Mucosa of stomach (tissue), 1 donor: ENCODE data around the gene INCA1.

Source experiments
- H3K27me3 ChIP-seq: one replicate; pipeline ENCODE4 v1.7.0; 2013; ENCODE audit warnings: mild to moderate bottlenecking, low read length; ENCODE audit not compliant: control insufficient read depth, insufficient read depth
- H3K36me3 ChIP-seq: one replicate; pipeline ENCODE4 v1.7.0; 2013; ENCODE audit warnings: low read length; ENCODE audit not compliant: control insufficient read depth, insufficient read depth
- H3K4me1 ChIP-seq: one replicate; pipeline ENCODE4 v1.7.0; 2013; ENCODE audit warnings: mild to moderate bottlenecking, low read length; ENCODE audit not compliant: control insufficient read depth, insufficient read depth
- H3K4me3 ChIP-seq: one replicate; pipeline ENCODE4 v1.7.0; 2013; ENCODE audit warnings: low read length
- H3K9ac ChIP-seq: one replicate; pipeline ENCODE4 v1.7.0; 2013; ENCODE audit warnings: mild to moderate bottlenecking, low read length, moderate library complexity
- H3K9me3 ChIP-seq: one replicate; pipeline ENCODE4 v1.7.0; 2013; ENCODE audit warnings: mild to moderate bottlenecking, low read length, moderate library complexity; ENCODE audit not compliant: control insufficient read depth
- donor health status: Pancreatic carcinoma.

INCA1 gene

GRCh38 chr17:4997302-4998026 is at the start of gene INCA1, which contains the start of gene KIF1C:
INCA1 (minus strand) TSS chr17:4997522; CDS start chr17:4994437, 3,085 bp downstream.
KIF1C (plus strand) TSS chr17:4997950; CDS start chr17:5000247, 2,297 bp downstream.
- peaks cover 10% of the 10 kb centered on the region for H3K36me3 ChIP-seq
- H3K9me3 ChIP-seq: no peaks in the 10 kb centered on the region
- peaks cover 27% of the 10 kb centered on the region for H3K4me1 ChIP-seq
- H3K27me3 ChIP-seq: no peaks in the 10 kb centered on the region
- H3K9ac ChIP-seq: peak within 1 kb of the TSS; percentile 87
- H3K4me3 ChIP-seq: peak within 1 kb of the TSS; percentile 90

- Histone ChIP-seq H3K27me3 (no peaks in the 10 kb centered on the region), H3K9ac (no peak overlapping the region), H3K36me3 (no peaks in the 10 kb centered on the region), H3K4me1 (peaks cover 11% of the 10 kb centered on the region), H3K4me3 (no peak overlapping the region), H3K9me3 (no peaks in the 10 kb centered on the region)
These were observed 48.2 kb upstream of the INCA1 start for GRCh38 chr17:5045496-5045895.

- Histone ChIP-seq H3K9me3 (no peaks in the 10 kb centered on the region), H3K4me1 (peaks cover 11% of the 10 kb centered on the region), H3K9ac (no peak overlapping the region)
These were observed 47.3 kb upstream of the INCA1 start for GRCh38 chr17:5044630-5045029.

GRCh38 chr17:5043524-5043923 is 46.2 kb upstream of the INCA1 start:
- no peak overlapping the region for H3K9ac ChIP-seq
- no peak overlapping the region for H3K4me3 ChIP-seq
- peaks cover 11% of the 10 kb centered on the region for H3K4me1 ChIP-seq
- no peaks in the 10 kb centered on the region for H3K36me3 ChIP-seq
- no peaks in the 10 kb centered on the region for H3K27me3 ChIP-seq
- H3K9me3 ChIP-seq: no peaks in the 10 kb centered on the region

More at GRCh38 chr17:5044630-5045029, 47.3 kb upstream of the INCA1 start:
- no peaks in the 10 kb centered on the region for H3K36me3 ChIP-seq
- H3K27me3 ChIP-seq: no peaks in the 10 kb centered on the region
- no peak overlapping the region for H3K4me3 ChIP-seq

- H3K4me3 ChIP-seq: no peak overlapping the region
- no peak overlapping the region for H3K9ac ChIP-seq
- no peaks in the 10 kb centered on the region for H3K36me3 ChIP-seq
- no peaks in the 10 kb centered on the region for H3K9me3 ChIP-seq
- H3K27me3 ChIP-seq: no peaks in the 10 kb centered on the region
- peaks cover 11% of the 10 kb centered on the region for H3K4me1 ChIP-seq
These were observed 45.1 kb upstream of the INCA1 start for GRCh38 chr17:5042157-5043022.

- peaks cover 5% of the 10 kb centered on the region for H3K4me1 ChIP-seq
- H3K4me3 ChIP-seq: no peak within 1 kb of the TSS
- no peaks in the 10 kb centered on the region for H3K9me3 ChIP-seq
- no peak within 1 kb of the TSS for H3K9ac ChIP-seq
- H3K27me3 ChIP-seq: peaks cover 6% of the 10 kb centered on the region
- no peaks in the 10 kb centered on the region for H3K36me3 ChIP-seq
These were observed 38.0 kb upstream of the INCA1 start, which contains the start of gene SLC52A1 for GRCh38 chr17:5035315-5035714. SLC52A1 (minus strand) TSS chr17:5035426; CDS start chr17:5034606, 820 bp downstream.

- Histone ChIP-seq H3K9ac (no peak overlapping the region), H3K27me3 (peaks cover 6% of the 10 kb centered on the region), H3K4me1 (peaks cover 5% of the 10 kb centered on the region), H3K4me3 (no peak overlapping the region), H3K9me3 (no peaks in the 10 kb centered on the region), H3K36me3 (no peaks in the 10 kb centered on the region)
These were observed 37.3 kb upstream of the INCA1 start for GRCh38 chr17:5034651-5035050.

- Histone ChIP-seq H3K4me3 (no peak overlapping the region), H3K27me3 (peaks cover 6% of the 10 kb centered on the region), H3K9me3 (no peaks in the 10 kb centered on the region), H3K9ac (no peak overlapping the region), H3K36me3 (no peaks in the 10 kb centered on the region), H3K4me1 (peaks cover 5% of the 10 kb centered on the region)
These were observed 36.7 kb upstream of the INCA1 start for GRCh38 chr17:5034063-5034462.

- H3K9ac ChIP-seq: no peak overlapping the region
- H3K36me3 ChIP-seq: no peaks in the 10 kb centered on the region
- H3K4me3 ChIP-seq: no peak overlapping the region
- no peaks in the 10 kb centered on the region for H3K9me3 ChIP-seq
- peaks cover 5% of the 10 kb centered on the region for H3K4me1 ChIP-seq
- peaks cover 6% of the 10 kb centered on the region for H3K27me3 ChIP-seq
These were observed 36.2 kb upstream of the INCA1 start for GRCh38 chr17:5033352-5034015.

GRCh38 chr17:5032865-5033264 is 35.5 kb upstream of the INCA1 start:
- H3K4me3 ChIP-seq: no peak overlapping the region

GRCh38 chr17:5031365-5032082 is 34.2 kb upstream of the INCA1 start:
- Histone ChIP-seq H3K36me3 (no peaks in the 10 kb centered on the region), H3K4me1 (peaks cover 5% of the 10 kb centered on the region), H3K9ac (peak overlapping the region; percentile 48), H3K9me3 (no peaks in the 10 kb centered on the region), H3K27me3 (peaks cover 6% of the 10 kb centered on the region), H3K4me3 (no peak overlapping the region)

More at GRCh38 chr17:5032865-5033264, 35.5 kb upstream of the INCA1 start:
- peaks cover 5% of the 10 kb centered on the region for H3K4me1 ChIP-seq
- H3K27me3 ChIP-seq: peaks cover 6% of the 10 kb centered on the region
- H3K9me3 ChIP-seq: no peaks in the 10 kb centered on the region
- H3K36me3 ChIP-seq: no peaks in the 10 kb centered on the region
- H3K9ac ChIP-seq: no peak overlapping the region
